GM18951 (cell line): ENCODE measurements around the gene IL1RAPL1.

Experiments used
- POLR2A ChIP-seq: IDR thresholded peaks from 4 replicates; pipeline ENCODE4 v1.6.1; 2011; ENCODE audit warnings: mild to moderate bottlenecking; ENCODE audit not compliant: insufficient read length, insufficient read depth; ENCODE audit errors: extremely low read depth
- in situ Hi-C: fragments of 300-500 bp; cut with MboI; formaldehyde crosslinking; loops from one replicate; pipeline ENCODE4 v1.12.0; 2022; ENCODE audit warnings: low sequenced_read_pairs, mixed read lengths, inconsistent platforms; ENCODE audit not compliant: unreplicated experiment

Gene IL1RAPL1

GRCh38 chrX:28880136-28880535 lies 292.9 kb downstream of the IL1RAPL1 start:
- in situ Hi-C loops, result no loop called here
- TF ChIP-seq POLR2A, result no peak

- TF ChIP-seq POLR2A, result no peak
Measured at GRCh38 chrX:28884823-28885222, 297.6 kb downstream of the IL1RAPL1 start.

DNA sequence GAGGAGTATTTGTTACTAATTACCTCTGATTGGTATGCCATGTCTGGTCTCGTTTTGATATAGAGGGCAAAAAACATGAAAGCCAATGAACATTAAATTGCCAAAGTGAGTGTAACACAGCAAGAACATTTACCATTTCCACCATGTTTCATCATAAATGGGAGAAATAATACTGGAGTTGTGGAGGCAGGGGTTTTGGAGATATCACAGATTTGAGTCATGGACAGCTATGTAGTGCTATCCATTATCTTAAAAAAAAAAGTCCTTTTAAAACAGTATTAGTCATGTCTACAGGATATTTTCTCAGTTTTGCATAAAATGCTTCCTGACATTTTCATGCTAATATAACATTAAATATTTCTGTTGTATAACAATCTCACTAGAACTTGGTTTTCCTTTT lies 301.2 kb downstream of the IL1RAPL1 start:
- in situ Hi-C loops, result no loop called here
- no peak for TF ChIP-seq POLR2A

More at GRCh38 chrX:28884823-28885222, 297.6 kb downstream of the IL1RAPL1 start:
- in situ Hi-C loops, result no loop called here

GRCh38 chrX:28889591-28890090 lies 302.4 kb downstream of the IL1RAPL1 start:
- no peak for TF ChIP-seq POLR2A
- in situ Hi-C loops, result no loop called here

DNA sequence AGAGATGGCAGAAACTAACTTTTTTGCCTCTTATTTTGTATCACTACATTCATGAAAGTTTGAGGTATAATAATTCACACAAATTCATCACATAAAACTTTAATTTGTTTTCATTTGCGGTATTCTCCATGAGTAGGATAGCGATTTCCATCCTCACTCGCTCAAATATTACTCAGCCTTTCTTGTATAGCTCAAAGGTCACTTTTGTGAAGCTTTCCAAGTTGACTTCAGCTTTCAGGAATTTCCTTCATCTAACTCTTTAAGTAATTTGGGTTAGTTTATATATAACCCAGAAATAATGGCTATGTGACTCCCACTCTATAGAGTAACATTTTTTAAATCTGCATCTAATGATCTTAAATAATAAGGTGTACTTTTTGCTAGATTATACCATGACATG lies 314.4 kb downstream of the IL1RAPL1 start:
- TF ChIP-seq POLR2A, result no peak
- in situ Hi-C loops, result no loop called here

GRCh38 chrX:28910487-28910886 lies 323.2 kb downstream of the IL1RAPL1 start:
- in situ Hi-C loops, result no loop called here
- TF ChIP-seq POLR2A, result no peak

DNA sequence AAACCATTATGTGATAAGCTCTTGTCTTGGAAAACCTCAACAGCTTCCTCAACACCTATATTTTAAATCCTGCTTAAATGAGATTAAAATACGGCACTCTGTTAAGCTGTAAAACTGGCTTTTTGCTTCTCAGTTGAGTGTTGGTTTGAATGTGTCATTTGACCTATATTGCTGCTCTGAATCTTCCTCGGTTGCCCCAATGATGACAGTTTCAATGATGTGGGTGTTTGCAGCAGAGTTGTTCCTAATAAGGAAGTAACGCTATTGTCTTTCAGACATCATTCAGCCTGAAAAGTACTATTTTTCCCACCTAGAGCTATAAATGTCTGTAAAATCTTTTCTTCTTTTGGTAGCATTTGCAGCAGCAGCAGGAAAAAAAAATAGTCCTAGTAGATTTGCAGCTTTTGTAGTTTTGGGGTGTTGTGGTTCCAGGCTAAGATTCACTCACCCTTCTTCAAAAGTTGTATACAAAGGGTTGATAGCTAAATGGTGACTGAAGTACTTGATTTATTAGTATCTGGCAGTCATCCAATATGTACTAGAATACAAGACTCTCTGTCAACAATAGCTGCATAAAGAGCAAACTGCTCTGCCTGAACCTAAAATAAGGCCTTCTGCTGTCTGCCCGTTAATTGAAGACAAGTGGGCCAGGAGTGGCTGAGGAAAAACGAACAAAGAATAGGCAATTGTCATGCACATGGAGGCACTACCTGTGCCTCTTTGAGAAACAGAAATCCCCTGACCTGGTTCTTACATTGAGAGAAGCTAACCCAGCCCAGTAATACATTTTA lies 333.1 kb downstream of the IL1RAPL1 start:
- in situ Hi-C loops, result no loop called here
- no peak for TF ChIP-seq POLR2A

DNA sequence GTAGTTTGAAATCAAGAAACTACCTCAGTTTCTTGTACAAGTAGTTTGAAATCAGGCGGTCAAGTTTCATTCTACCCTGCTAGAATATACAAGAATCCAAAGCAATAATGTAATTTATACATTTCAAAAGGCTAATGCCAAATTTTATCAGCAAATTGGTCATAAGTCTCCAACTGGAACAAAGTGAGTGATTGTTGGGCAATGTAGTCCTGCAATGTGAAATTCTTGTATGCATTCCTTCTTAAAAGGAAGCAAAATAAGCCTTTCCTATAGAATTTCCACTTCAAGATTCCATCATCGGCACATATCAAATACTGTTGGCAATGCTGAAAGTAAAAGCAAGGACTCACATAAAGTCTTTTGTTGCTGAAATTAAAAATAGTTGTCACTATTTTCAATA lies 334.9 kb downstream of the IL1RAPL1 start:
- in situ Hi-C loops, result no loop called here

DNA sequence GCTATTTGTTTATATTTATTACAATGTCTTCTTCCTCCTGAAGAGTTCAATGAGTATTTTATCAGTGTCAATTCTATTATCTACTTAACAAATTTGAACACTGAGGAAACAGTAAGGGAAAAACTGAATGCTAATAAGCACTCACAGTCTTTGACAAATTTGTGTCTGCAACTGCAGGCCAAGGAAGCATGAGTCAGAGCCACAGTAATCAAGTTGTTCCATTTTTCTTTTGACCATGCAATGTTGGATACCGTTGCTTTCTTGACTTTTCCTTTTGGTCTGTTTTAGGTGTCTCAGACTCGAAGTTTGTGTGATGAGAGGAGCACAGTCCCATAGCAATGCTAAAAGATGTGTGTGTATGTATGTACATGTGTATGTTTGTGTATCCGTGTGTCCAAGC lies 359.6 kb downstream of the IL1RAPL1 start:
- in situ Hi-C loops, result no loop called here
- no peak for TF ChIP-seq POLR2A

More for the DNA sequence above, 334.9 kb downstream of the IL1RAPL1 start:
- no peak for TF ChIP-seq POLR2A

GRCh38 chrX:28960063-28960462 lies 372.8 kb downstream of the IL1RAPL1 start:
- no peak for TF ChIP-seq POLR2A
- in situ Hi-C loops, result no loop called here

GRCh38 chrX:28966331-28966730 lies 379.1 kb downstream of the IL1RAPL1 start:
- in situ Hi-C loops, result no loop called here
- no peak for TF ChIP-seq POLR2A

DNA sequence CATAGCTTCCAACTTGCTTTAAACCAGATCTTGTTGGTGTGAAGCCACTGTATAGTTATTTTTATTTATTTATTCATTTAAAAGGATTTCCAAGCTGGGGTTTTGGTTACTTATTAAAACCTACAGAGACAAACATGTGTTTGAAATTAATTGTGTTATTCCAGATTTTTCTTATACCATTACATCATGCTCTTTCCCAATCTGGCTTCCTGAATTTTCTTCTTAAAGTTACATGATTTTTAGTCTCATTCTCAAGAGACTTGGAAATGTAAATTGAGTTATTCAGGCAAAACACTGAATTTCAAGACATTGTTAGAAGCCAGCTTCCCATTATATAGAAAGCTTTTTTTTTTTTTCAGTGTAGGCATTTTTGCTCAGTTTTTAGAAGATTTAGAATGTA lies 381.9 kb downstream of the IL1RAPL1 start:
- no peak for TF ChIP-seq POLR2A
- in situ Hi-C loops, result no loop called here

GRCh38 chrX:28979877-28980276 lies 392.6 kb downstream of the IL1RAPL1 start:
- no peak for TF ChIP-seq POLR2A
- in situ Hi-C loops, result no loop called here

DNA sequence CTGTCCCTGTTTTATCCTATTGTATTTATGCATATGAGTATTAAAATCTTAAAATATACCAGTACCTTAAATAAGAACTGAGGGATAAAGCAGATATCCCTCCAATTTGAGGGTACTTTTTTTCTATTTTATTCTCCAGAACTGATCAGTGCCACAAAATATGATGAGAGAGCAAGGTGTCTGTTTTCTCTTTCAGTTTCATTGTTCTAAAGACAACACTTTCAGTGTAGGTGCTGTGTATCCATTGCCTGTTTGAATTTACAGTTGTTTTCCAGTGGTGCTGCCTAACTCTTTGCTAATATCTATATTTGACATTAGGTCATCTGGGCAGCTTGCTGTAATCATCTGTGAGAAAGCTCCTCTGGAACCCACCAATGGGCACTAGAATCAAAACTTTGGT lies 394.7 kb downstream of the IL1RAPL1 start:
- TF ChIP-seq POLR2A, result no peak
- in situ Hi-C loops, result no loop called here

DNA sequence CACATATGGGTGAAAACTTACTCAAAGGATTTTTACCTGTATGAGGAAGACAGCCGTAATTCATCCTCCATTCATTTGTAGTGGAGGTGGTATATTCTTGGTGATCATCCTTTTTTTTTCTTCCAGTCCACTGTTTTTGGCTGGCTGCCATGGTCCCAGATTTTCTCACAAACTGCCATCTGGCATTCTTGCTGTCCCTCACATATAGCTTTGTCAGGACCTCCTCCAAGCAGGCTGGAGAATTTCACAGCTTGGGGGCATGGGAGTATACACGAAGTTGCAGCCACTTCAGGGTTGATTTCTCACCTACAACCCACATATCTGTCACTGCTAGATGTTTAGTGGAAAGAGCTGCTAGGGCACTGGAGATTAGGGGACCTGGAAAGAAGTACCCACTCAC lies 401.0 kb downstream of the IL1RAPL1 start:
- in situ Hi-C loops, result no loop called here
- no peak for TF ChIP-seq POLR2A
